SW 1271 (cell line): ENCODE measurements around the gene LIN28B.
"Not testable (repeated sequence)": the region's sequence is repeated elsewhere in the genome, so short reads cannot be mapped to it uniquely, and the experiment has no call there.

ENCODE experiments used
- DNase-seq, 2 experiments: peaks; one replicate each; lab custom pipeline; 2025; lab: John Stamatoyannopoulos, UW

Gene LIN28B

GRCh38 chr6:105067329-105067728, 110.4 kb downstream of the LIN28B start:
- DNase-seq: no peak

- no peak for DNase-seq
Observed at GRCh38 chr6:105068407-105068806, 111.5 kb downstream of the LIN28B start.

- no peak for DNase-seq
Observed at GRCh38 chr6:105069821-105070445, 113.0 kb downstream of the LIN28B start.

GRCh38 chr6:105072798-105073199, 115.9 kb downstream of the LIN28B start:
- DNase-seq: no peak

- DNase-seq: no peak
Observed at GRCh38 chr6:105075210-105075609, 118.3 kb downstream of the LIN28B start.

- DNase-seq: not testable (repeated sequence)
Observed at GRCh38 chr6:105076418-105076817, 119.5 kb downstream of the LIN28B start.

DNA sequence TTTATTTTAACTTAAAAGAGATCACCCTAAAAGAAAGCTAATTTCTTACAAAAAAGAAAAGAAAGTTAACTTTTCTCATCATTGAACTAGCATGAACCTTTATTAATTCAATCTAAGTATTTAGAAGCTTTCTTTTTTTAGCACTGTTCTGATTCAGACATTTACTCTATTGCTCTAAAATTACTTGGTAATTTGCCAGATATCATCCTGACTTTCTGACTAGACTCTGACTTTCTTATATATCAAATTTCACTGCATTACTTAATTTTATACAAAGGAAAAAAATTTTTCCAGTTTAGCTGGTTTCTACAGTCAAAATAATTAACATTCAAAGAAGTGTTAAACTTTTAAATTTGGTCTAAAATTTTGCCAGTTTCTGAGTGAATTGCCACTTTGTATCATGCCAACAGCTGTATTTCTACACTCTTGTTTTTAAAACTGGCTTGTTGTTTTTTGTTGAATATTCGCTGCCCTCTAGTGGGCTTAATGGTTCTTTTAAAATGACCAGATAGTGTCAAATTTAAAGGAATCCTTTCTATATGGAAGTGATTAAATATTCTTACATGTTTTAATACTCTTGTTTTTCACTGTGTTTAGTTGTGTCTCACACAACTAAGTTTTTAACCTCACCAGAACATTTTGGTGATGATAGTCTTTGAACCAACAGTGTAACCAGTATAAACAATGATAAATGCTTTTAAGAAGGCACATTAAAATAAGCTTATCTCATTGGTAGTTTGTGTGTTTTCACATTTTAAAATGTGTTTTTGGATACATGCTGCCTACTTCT, 120.9 kb downstream of the LIN28B start:
- DNase-seq: peak in 1 of 2 experiments; percentile 57

DNA sequence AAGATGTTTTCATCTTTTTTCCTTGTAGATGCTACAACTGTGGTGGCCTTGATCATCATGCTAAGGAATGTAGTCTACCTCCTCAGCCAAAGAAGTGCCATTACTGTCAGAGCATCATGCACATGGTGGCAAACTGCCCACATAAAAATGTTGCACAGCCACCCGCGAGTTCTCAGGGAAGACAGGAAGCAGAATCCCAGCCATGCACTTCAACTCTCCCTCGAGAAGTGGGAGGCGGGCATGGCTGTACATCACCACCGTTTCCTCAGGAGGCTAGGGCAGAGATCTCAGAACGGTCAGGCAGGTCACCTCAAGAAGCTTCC, 121.4 kb downstream of the LIN28B start:
- DNase-seq: no peak

DNA sequence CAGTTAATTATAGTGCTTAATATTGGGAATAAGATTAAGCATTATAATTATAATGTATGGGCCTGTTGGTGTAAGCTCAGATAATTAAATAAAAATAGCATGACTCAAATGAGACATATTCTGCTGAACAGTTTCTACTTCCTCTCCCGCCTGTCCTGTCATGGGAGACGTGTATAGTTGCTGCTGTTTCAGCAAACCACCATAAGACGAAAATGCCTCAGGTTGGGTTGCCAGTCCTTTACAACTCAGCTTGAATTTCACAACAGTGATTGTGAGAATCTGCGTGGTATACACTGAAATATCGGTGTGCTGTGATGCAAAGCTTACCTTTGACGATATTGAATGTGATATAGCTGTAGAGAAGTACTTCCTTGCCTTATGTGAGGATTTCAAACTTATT, 123.4 kb downstream of the LIN28B start:
- DNase-seq: no peak

- DNase-seq: not testable (repeated sequence)
Observed at GRCh38 chr6:105081662-105082061, 124.8 kb downstream of the LIN28B start.

GRCh38 chr6:105087571-105088211, 130.8 kb downstream of the LIN28B start:
- DNase-seq: peak in 1 of 2 experiments; percentile 65

DNA sequence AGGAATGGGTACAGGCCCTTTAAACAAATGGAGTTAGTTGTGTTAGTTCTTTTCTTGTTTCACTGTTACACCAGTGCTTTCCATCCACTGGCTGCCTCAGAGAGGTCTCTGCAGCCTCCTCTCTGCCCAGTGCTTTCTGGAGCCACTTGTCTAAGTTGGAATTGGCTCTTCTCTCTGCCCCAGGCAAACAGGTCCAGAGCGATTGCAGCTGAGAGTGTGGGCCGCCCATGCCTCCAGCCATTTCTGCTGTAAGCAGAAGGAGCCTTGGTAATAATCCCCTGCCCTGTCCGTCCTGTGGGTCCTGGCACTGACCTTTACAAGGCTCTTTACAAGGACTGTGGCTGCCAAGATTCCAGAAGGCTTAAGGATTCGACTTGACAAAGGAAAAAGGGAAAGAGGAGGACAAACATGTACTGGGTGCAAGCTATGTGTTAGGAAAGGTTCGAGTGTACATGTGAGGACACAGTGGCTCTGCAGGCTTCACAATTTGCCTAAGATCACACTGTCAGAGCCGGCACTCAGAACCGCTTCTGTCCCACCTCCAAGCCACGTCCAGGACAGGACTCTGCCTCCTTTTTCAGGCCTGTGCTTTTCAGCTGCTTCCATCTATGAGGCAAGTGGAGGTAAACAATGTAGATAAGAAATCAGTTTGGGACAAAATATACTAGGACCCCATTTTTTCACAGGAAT, 134.4 kb downstream of the LIN28B start:
- no peak for DNase-seq

DNA sequence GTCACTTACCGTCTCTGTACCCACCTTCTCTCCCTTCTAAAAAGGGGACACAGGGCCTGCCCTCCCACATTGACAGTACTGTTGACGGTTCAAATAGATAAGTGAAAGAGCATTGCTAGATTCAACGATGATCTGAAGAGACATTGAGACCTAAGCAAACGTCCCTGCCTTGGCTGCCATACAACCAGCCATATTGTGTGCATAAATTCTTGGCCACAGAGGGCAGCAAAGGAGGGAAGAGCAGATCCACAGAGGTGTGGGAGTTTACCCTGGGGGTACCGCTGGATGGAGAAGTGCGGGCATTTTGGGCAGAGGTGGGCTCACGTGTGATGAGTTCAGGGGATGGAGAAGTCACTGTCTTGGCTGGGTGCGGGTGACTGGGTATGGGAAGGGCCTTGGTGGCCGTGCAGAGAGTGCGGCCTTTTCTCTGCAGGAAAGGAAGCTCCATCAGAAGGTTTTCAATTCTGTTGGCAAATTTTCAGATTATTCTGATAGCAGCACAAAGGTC, 137.3 kb downstream of the LIN28B start:
- no peak for DNase-seq

DNA sequence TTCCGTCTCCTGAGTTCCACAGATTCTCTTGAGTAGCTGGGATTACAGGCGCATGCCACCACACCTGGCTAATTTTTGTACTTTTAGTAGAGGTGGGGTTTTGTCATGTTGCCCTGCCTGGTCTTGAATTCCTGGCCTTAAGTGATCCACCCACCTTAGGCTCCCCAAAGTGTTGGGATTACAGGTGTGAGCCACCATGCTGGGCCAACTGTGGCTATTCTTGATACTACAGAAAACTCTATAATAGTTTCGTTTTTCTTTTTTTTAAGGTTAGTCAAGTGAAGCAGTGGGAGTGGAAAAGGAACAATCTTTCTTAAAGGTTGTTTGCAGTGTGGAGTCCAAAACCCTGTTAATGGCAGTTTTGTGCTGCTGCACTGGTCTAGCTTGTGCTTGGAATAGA, 138.2 kb downstream of the LIN28B start:
- no peak for DNase-seq

GRCh38 chr6:105097288-105097687, 140.4 kb downstream of the LIN28B start:
- no peak for DNase-seq

DNA sequence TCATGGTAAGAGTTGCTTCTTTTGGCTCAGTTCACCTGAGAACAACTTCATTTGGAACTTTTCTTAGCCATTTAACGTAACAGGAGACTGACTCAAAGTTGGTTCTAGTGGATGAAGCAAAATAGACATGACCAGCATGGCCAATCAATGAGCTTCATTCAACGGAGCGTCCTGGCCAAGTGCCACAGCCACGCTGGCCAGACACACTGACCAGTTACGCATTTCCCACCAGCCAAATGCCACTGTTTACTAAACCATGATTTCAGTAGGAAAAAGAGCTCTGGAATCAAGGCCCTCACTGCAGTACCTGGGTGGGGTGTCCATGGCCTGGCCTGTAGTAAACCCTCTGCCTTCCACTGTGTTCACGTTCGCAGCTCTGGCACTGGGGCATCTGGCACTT, 142.5 kb downstream of the LIN28B start:
- no peak for DNase-seq

GRCh38 chr6:105102186-105102585, 145.3 kb downstream of the LIN28B start:
- no peak for DNase-seq

- no peak for DNase-seq
Observed at GRCh38 chr6:105105094-105105493, 148.2 kb downstream of the LIN28B start.

DNA sequence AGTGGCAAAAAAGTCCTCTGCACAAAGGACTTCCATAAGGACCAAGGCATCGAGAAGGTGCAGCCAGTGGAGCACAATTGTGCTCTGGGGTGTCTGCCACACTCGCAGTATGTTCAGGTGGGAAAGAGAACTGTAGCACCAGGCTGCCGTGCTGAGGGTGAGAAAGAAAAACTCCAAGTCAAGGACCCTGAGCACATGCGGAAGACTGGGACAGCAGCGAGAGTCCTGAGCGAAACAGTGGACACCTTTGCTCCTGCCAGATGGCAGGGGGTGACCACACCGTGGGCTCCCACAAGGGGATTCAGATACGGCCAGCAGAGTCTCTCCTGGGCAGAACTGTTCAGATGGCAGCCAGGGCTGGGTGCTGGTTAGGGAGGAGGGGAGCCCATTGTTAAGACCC, 149.4 kb downstream of the LIN28B start:
- no peak for DNase-seq

DNA sequence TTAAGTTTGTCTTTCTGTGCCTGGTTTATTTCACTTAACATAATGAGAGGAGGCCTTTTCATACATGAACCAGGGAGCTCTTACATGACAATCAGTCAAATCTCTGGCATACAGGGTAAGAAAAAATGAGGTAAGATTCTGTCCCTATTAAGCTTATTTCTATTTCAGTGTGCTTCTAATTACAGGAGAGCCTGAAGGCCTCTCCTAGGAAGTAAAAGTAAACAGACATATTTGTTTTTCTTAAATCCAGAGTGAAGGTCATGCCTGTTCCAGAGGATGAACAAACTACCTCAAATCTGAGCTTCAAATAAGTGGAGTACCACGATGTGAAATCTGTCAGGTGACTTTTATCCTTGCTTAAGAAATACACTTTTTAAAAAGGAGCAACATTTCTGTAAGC, 150.3 kb downstream of the LIN28B start:
- no peak for DNase-seq

DNA sequence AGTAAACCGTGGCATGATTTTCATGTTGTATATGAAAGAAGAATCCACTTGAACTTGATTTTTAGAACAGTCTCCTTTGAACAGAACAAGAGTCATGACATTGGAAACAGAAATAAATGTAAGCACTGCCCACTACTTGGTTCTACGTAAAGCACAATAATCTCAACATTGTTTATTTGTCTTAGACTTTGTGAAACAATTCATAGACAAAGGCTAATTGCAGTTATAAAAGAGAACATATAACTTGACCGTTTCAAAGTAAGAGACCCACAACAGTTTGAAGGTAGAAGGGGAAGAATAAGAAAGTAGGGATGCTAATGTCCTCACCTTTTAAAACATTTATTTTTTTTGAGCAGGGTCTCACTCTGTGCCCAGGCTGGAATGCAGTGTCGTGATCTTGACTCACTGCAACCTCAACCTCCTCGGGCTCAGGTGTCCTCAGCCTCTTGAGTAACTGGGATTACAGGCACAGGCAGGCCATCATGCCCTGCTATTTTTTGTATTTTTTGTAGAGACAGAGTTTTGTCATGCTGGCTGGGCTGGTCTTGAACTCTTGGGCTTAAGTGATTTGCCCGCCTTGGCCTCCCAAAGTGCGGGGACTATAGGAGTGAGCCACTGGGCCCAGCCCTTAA, 151.8 kb downstream of the LIN28B start:
- DNase-seq: no peak
